AG09309 (cell line): ENCODE results near the gene SF3A2.

ENCODE experiments used
- DNase-seq: peaks from one replicate; pipeline ENCODE4 v3.0.0-alpha.2; 2010; ENCODE audit warnings: low read depth
- H3K4me3 ChIP-seq: 2 replicates; pipeline ENCODE4 v1.5.1; 2011; ENCODE audit warnings: mild to moderate bottlenecking, low read depth, low read length, moderate library complexity; ENCODE audit not compliant: control insufficient read depth
- CTCF ChIP-seq: IDR thresholded peaks from 2 replicates; pipeline ENCODE4 v1.5.1; 2011; ENCODE audit warnings: mild to moderate bottlenecking, low read depth, low read length, inconsistent platforms; ENCODE audit not compliant: insufficient read depth, control insufficient read depth; ENCODE audit errors: missing control alignments

SF3A2 gene

GRCh38 chr19:2266183-2266993 lies 29.8 kb downstream of the SF3A2 start:
- no peak for TF ChIP-seq CTCF
- H3K4me3 ChIP-seq: no peak overlapping the region
- DNase-seq: no peak

- TF ChIP-seq CTCF: no peak
- no peak overlapping the region; the same call in 1 of the 2 replicates for H3K4me3 ChIP-seq
- DNase-seq: no peak
These were observed 31.8 kb downstream of the SF3A2 start for GRCh38 chr19:2268480-2268830.

GRCh38 chr19:2268861-2269243 lies 32.2 kb downstream of the SF3A2 start:
- peak overlapping the region; percentile 88 for H3K4me3 ChIP-seq
- DNase-seq: no peak
- TF ChIP-seq CTCF: no peak

- TF ChIP-seq CTCF: no peak
- peak; percentile 84 for DNase-seq
- H3K4me3 ChIP-seq: peak overlapping the region; percentile 90
These were observed 32.9 kb downstream of the SF3A2 start for GRCh38 chr19:2269244-2270156.

GRCh38 chr19:2270157-2270422 lies 33.5 kb downstream of the SF3A2 start:
- no peak for DNase-seq
- peak overlapping the region; percentile 90 for H3K4me3 ChIP-seq
- TF ChIP-seq CTCF: no peak

- no peak for DNase-seq
- peak overlapping the region; percentile 90 for H3K4me3 ChIP-seq
- TF ChIP-seq CTCF: no peak
These were observed 34.0 kb downstream of the SF3A2 start for GRCh38 chr19:2270423-2271233.
